NCI-H1417 treated with DMSO at 0.1 percent for 48 hours (cell line): ENCODE measurements around the gene GRK2.

Experiments used
- DNase-seq: peaks from one replicate; lab custom pipeline; 2025; lab: John Stamatoyannopoulos, UW

Gene GRK2

DNA sequence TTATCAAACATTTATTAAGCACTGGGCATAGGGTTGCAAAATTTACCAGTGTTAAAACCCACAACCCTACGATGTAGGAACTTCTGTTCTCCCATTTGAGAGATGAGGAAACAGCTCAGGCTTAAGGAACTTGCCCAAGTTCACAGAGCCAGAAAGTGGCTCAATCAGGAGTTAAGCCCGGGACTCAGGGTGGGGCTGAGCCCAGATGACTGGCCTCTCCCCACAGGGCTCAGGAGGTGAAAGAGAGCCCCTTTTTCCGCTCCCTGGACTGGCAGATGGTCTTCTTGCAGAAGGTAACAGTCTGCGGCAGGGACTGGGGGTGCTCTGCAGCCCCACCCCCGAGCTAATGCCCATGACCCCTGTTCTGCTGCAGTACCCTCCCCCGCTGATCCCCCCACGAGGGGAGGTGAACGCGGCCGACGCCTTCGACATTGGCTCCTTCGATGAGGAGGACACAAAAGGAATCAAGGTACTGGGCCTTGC lies 17.2 kb downstream of the GRK2 start:
- DNase-seq, result no peak

GRCh38 chr11:67284811-67285540 lies 18.7 kb downstream of the GRK2 start:
- no peak for DNase-seq

- no peak for DNase-seq
Observed at GRCh38 chr11:67285541-67286498, 19.5 kb downstream of the GRK2 start.

GRCh38 chr11:67286621-67287333 lies 20.5 kb downstream of the GRK2 start:
- no peak for DNase-seq

DNA sequence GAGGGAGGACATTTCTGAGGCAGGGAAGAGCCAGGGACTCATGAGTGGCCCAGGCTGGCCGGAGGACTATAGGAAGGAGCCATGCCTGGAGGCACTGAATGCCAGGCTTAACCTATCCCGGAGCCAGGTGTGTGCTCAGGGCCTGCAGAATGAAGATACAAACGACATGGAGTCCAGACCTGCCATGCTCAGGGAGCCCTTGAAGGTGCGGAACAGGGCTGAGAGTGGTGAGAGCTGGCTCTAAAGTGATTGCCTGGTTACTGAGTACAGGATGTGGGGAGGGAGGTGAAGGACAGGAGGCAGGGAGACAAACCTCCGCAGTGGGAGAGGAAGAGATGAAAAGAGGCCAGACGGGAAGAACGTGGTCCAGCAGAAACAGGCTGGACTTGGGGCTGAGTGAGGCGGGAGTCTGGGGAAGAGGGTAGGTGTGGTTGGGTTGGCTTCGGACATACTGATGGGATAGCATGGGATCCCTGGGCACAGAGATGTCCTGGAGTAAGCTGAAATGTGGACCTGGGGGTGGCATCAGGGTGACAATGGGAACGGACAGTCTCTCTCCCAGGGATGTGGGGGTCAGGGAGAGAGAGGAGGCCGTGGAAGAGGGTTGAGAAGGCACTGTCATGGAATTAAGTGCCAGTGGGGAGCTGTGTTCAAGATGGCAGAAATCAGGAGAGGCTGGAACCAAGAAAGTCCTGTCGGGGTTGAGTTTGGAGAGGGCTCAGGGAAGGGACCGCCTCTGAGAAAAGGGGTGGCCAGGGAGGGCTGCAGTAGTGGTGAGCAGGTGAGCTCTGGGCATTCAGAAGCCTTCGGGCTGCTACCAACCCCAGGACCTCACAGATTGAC lies 21.3 kb downstream of the GRK2 start:
- no peak for DNase-seq

- DNase-seq, result no peak
Observed at GRCh38 chr11:67288198-67288451, 21.9 kb downstream of the GRK2 start.

GRCh38 chr11:67288452-67289225 lies 22.4 kb downstream of the GRK2 start:
- DNase-seq, result peak; percentile 42

DNA sequence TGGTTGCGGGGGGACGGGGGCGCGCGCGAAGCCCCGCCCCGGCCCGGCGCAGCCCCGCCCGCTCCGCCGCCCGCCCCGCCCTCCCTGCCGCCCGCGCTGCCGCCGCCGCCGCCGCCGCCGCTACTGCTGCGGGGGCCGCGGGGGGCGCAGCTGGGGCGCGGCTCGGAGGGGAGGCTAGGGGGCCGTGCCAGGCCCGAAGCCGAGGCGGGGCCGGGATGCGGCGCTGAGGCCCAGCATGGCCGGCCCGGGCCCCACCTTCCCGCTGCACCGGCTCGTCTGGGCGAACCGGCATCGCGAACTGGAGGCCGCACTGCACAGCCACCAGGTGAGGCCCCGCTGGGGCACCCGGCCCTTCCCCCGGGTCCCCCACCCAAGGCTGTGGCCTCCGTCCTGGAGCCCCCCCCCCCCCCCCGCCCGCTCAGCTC lies 23.0 kb downstream of the GRK2 start, which contains the start of gene ANKRD13D:
TSS of gene ANKRD13D (plus strand) at position 78 of the 425 bp plus-strand sequence. CDS start at position 236, 158 bp downstream.
- no peak for DNase-seq

DNA sequence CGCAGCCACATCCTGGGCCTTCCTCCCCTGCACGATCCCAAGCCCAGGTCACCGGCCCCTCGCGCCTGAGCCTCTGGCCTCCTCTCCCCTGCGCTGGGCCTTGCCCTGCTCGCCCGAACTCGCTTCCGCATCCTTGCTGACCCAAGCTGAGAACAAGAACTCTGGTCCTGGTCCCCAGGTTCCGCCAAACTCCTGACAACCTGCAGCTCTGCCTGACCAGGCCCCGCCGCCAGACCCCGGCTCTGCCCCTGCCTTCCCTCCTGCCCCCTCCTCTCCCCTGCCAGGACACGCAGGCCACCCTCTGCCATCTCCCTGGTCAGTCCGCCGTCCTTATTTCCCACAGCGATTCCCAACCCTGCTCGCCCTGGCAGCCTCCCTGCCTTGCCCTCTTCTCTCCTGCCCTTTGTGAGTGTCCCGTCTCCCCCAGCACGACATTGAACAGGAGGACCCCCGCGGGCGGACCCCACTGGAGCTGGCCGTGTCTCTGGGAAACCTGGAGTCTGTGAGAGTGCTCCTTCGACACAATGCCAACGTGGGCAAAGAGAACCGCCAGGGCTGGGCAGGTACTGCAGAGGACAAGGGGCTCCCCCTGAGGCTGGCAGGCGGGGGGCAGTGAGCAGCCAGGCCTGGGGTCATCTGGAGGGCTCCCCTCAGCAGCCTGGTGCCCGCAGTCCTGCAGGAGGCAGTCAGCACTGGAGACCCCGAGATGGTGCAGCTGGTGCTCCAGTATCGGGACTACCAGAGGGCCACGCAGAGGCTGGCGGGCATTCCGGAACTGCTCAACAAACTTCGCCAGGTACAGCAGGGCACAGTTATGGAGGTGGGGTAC lies 23.6 kb downstream of the GRK2 start:
- no peak for DNase-seq

DNA sequence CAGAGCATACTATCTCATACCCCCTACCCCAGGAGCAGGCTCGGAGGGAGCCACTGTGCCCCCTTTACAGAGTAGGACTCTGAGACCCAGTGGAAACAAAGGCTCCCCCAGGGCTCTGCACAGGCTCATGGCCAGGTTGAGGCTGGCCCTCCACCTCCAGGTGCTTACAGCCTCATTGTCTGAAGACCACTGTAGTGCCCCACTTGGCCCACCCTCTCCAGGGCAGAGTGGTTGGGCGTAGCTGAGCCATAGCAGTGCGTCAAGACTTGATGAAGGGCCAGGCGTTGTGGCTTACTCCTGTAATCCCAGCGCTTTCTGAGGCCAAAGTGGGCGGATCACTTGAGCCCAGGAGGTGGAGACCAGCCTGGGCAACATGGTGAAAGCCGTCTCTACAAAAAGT lies 24.5 kb downstream of the GRK2 start:
- DNase-seq, result no peak

DNA sequence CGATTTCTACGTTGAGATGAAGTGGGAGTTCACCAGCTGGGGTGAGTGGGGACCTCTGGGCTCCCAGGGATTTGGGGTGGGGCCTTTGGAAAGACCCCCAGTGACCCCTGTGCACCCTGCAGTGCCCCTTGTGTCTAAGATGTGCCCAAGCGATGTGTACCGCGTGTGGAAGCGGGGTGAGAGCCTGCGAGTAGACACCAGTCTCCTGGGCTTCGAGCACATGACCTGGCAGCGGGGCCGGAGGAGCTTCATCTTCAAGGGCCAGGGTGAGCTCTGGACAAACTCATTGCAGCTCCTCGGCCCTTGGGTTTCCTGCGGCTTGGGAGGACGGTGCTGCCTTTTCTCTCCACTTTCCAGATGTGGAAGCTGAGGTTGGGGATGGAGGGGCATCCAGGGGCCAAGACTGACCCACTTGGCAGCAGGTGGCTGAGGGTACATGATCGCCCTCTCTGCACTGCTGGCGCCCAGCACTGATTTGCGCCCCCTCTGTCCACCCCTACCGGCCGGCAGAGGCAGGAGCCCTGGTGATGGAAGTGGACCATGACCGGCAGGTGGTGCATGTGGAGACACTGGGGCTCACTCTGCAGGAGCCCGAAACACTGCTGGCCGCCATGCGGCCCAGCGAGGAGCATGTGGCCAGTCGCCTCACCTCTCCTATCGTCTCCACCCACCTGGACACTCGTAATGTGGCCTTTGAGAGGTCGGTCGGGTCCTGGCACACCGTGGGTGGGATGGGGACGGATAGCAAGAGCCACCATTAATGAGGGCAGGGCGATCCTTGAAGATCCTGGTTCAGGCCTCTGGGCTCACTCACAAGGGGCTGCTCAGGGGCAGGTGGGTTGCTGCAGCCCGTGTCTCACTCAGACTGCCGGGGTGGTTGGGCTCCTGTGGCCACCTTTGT lies 25.5 kb downstream of the GRK2 start:
- no peak for DNase-seq

GRCh38 chr11:67292671-67293070 lies 26.4 kb downstream of the GRK2 start:
- no peak for DNase-seq

GRCh38 chr11:67293090-67293489 lies 26.8 kb downstream of the GRK2 start:
- no peak for DNase-seq

GRCh38 chr11:67295846-67296245 lies 29.6 kb downstream of the GRK2 start:
- DNase-seq, result no peak

DNA sequence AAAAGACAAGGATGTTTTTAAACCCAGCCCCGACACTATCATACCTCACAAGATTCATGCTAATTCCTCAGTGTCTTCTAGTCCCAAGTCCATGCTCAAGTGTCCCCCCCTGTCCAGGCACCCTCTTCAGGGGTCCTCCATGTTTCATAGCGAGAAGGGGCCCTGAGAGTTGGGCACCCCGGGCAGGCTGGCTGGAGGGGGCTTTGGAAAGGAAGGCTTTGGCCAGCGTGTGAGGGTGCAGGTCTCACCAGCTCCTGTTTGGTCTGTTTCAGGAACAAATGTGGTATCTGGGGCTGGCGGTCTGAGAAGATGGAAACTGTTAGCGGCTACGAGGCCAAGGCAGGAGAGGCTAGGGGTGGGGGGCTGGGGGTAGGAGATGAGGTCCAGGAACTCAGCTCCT lies 32.5 kb downstream of the GRK2 start:
- DNase-seq, result no peak

DNA sequence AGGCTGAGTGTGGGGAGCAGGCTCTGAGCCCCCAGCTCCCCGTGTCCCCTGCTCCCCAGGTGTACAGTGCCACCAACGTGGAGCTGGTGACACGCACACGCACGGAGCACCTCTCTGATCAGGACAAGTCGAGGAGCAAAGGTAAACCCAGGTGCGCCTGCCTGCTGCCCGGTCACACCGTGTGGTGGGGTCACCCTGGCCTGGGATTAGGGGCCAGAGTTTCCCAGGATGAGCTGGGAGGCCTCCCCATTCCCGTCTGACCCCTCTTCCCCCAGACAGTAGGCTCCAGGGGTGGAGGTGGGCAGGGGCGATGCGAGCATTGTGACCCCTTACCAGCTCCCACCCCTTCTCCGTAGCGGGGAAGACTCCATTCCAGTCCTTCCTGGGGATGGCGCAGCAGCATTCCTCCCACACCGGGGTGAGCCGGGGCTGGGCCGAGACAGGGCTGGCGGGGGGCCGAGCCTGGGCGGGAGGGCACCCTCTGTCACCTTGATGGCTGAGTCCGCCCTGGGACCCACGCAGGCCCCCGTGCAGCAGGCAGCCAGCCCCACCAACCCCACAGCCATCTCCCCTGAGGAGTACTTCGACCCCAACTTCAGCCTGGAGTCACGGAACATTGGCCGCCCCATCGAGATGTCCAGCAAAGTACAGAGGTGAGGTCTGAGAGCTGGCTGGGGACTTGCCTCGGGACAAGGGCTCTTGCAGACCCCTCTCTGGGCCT lies 33.4 kb downstream of the GRK2 start:
- DNase-seq, result no peak

DNA sequence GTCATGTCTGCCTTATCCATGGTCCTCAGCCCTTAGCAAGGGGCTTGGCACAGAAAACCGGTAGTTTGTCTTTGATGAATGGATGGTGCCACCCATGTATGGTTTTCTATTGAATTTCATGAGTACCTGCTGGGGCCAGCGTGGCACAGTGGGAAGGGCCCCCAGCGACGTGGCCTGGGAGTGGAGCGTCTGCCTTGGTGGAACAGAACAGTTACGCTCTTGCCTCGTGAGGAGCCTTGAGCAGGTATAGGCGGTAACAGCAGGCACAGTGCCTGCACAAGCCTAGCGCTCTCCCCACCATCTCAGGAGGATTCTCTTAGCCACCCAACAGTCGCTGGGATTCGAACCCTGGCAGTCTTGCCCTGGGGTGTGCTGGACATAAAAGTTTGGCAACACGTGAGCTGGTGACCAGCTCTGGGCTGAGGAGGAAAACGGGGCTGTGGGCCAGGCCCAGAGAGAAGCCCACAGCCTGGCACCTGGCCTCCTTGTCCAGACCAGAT lies 34.0 kb downstream of the GRK2 start:
- no peak for DNase-seq

DNA sequence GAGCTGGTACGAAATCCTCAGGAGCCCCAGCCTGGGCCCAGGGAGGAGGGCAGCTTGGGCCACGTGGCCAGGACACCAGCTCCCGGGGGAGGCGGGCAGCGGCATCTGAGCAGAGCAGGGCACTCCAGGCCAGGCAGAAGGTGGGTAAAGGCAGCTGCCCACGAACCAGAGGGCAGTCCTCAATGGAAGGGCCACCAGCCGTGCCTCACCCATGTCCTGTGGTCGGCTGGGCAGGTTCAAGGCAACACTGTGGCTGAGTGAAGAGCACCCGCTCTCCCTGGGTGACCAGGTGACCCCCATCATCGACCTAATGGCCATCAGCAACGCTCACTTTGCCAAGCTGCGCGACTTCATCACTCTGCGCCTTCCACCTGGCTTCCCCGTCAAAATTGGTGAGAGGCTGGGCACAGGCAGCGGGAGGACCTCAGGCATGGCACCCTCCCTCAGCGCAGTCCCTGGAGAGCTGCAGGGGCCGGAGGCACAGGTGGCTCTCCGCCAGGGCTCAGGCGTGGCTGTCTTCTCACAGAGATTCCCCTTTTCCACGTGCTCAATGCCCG lies 34.6 kb downstream of the GRK2 start:
- DNase-seq, result no peak
